Activated T-helper 9 cell treated with anti-CD3 and anti-CD28 coated beads, Interleukin-2, amount 50 U/mL, for 16 hours (primary cell): ENCODE measurements around the gene TLN1.

ENCODE experiments used
- DNase-seq: peaks from one replicate; pipeline ENCODE4 v3.0.0-alpha.2; 2020; ENCODE audit warnings: low read depth

The TLN1 gene

DNA sequence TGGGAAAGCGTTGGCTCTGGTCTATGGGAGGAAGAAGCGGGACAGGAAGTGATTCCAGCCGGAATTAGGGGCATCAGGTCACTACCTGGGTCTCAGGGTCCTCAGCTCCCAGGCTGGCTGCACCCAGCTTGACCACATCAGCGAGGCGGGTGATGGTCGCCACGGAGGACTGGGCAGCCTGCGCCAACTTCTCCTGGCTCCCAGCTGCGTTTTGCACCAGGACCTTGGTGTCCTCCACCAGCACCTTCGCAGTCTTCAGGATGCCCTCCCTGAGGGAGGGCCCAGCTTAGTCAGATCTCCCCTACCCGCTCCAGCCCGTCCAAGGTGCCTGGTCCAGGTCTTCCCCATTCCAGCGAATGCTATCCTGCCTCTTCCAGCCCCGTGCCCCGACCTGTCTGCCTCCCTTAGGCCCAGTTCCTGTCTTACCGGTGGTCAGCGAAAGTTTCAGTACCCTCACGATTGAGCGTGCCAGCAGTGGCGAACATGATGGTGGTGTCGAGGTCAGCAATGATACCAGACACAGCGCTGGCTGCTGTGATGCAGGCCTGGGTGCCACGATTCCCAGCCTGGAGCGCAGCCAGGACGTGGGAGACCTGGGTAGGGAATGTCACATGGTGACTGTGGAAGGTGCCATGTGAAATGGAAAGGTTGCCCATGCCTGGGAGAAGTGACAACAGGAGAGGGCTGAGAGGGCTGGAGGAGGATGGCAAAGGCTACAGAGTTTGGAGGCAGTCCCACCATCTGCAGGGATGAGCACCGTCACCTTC lies 27.9 kb downstream of the TLN1 start:
- no peak for DNase-seq

DNA sequence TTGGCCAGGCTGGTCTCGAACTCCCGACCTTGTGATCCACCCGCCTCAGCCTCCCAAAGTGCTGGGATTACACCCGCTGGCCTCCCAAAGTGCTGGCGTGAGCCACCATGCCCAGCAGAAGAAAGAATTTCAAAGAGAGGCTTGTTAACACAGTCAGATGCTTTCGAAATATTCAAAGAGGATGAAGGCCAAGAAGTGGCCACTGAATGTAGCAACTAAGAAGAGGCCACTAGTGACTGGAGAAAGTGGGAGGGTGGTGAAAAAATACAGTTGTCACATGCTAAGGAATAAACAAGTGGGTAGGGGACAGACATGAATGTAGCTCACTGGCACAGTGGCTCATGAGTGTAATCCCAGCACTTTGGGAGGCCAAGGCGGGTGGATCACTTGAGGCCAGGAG lies 29.3 kb downstream of the TLN1 start:
- DNase-seq: no peak

DNA sequence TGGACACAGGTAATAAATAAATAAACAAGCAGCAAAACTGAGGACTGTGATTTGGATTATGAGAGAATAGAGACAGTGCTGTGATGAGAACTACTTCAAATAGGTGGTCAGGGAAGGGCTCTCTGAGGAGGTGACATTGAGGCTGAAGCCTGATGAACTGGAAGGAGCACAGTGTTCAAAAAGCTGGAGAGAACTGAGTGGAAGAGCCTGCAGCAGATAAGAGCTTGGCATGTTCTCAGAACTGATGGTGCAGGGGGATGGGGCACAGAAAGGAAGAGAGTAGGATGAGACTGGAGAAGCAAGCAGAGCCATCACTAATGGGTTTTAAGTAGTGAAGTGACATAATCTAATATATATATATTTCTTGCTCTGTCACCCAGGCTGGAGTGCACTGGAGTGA lies 31.1 kb downstream of the TLN1 start:
- no peak for DNase-seq

DNA sequence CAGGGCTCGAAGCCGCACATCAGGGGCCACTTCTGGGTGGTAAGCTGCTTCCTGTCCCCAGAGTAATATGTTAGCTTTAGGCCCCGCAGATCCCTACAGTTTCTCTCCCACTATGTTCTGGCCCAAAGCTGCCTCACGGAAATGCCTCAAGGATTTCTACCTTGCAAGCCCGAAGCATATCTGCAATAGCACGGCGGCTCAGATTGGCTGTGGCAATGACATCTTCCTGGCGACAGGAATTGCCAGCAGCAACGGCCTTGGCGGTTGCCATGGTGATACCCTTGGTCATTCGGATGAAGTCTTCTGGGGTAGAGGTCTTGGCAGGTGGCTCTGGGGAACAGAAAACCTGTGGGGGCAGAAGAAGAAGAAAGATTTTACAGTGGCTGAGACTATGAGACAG lies 32.0 kb downstream of the TLN1 start:
- no peak for DNase-seq

DNA sequence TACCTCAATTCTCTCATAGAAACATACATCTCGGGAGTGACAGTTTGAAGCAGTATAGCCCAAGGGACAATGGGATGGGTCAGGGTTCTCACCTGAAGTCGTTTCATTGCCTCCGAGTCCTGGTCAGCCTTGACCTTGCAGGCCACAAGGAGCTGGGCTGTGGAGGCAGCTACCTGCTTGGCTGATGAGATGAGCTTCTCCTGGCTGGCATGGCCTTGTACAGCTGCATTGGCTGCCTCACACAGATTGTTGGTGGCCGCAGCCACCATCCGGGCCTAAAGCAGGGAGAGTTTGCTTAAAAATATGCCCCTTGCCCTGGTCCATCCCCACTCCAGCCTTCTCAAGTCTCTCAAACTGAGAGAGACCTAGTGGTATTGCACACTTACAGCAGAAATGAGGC lies 33.8 kb downstream of the TLN1 start:
- DNase-seq: no peak

DNA sequence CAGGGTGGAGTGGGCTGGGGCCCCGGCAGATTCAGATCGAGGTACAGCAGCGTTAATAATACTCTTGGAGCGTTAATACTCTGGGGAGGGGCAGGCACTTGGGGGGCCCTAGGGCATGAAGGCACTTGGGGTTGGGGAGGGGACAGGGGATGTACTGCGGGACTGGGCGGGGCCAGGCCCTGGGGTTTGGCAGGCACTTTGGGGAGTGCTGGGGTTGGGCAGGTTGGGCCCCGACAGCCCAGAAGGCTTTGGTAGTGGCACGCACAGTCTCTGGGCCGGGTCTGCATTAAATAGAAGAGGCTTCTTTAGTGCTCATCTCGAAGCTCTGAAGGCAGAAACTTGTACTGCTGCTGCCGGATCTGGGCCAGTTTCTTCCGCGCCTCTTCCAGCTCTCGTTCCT lies 34.5 kb downstream of the TLN1 start:
- DNase-seq: no peak

DNA sequence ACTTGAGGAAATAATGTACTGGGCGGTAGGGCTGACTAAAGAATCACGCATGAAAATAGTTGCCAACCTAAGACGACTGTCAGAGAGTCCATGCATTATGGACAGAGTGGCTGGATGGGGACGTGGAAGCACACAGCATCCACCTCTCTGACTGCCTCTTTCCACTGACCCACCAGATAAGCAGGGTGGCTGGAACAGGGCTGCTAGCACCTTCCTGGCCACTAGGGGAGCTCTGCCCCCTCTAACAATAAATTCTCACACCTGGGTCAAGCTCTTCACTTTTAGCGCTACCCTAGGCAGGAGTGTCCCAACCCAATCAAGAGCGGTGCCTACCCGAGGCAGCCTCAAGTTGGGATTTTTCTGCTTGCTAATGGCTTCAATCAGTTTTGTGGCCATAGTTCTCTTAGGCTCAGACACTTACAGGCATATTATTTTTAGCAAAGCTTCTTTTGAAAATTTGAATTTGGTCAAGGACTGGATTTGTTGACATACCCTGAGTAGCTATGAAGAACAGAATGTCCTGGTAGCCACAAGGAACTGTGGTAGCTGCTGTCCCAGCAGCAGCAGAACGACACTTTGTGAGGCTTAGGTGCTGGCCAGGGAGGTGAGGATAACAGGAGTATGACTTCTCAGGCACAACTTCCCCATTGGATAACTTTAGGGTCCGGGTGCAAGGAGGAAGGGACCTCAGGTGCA lies 35.3 kb downstream of the TLN1 start:
- DNase-seq: peak; percentile 44

DNA sequence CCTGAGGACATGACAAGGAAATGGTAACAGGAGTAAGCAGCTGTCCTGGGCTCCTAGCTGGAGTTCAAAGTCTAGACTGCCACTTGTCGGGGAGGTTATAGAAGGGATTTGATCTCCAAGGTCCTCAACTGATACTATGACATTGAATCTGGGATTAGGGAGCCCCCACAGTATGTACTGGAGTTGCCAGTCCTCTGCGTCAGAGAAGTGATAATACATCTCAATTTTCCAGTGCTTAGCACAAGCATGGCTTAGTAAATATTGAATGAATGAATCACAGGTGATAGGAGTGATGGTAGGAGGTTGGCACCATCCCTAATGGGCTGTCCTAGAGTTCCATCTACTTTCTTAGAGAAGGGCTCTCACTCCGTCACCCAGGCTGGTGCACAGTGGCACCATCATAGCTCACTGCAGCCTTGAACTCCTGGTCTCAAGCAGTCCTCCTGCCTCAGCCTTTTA lies 36.0 kb downstream of the TLN1 start:
- DNase-seq: no peak

DNA sequence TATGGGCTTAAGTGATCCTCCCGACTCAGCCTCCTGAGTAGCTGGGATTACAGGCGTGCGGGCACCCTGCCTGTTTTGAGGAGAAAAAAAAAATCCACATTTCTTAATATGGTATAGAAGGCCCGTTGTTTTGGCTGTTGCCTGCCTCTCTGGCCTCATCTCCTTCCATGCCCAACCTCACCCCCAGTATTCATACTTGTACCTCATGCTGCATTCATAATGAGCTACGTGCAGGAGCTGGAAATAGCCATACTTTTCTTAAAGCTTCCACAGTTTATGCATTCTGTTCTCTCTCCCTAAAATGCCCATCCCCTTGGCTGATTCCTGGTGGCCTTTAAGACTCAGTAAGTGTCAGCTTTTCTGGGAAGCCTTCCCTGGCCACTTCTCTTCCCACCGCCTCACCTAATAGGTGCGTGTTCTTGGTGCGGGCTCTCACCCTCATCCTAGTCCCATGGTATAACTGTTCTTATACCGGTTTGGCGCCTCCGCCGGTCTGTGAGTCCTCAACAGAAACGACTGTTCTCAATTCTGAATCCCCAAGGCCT lies 40.2 kb downstream of the TLN1 start:
- DNase-seq: no peak

DNA sequence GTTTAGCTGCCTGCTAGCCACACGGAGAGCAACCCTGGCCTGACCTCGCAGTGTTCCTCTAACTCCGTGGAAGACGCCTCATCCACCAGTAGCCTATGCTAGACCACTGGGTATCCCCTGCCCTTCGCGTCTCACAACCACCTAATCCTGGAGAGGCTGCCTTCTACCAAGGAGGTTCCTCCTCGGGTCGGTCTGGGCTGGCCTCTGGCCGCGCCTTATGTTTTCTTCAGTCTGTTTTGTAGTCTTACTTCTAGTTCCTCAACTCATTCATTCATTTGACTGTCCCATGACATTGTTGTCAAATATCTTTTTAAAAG lies 40.7 kb downstream of the TLN1 start:
- DNase-seq: no peak

DNA sequence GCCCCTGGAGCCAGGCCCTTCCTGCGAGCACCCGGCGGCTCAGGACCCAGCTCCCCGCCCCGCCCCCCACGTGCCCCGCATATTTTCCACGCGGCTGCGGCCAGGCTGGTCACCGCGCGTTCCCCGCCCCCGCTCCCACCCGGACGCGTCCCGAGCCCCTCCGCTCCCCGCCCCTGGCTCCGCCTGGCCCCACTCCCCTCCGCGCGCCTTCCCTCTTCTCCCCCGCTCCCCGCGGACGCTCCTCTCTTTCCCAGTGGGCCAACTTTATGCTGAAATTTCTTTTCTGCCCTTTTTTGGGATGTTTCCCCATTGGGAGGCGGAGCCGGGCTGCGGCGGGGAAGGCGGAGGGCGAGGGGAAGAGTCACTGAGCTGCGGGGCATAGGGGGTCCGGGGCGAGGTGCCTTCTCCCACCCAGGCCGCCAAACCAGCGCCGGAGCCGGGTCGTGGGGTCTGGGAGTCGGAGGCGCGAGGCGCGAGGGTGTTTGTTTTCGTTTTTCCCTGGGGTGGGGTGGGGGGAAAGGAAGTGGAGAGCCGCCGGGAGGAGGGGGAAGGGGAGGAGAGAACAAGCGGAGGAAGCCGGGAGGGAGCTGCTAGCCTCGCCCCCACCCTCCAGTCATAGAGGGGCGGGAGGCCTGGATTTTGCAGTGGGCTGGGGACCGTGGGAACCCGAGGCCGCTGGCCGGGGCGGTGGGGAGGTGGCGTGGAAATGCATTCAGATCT lies 41.2 kb downstream of the TLN1 start:
- DNase-seq: peak; percentile 15

DNA sequence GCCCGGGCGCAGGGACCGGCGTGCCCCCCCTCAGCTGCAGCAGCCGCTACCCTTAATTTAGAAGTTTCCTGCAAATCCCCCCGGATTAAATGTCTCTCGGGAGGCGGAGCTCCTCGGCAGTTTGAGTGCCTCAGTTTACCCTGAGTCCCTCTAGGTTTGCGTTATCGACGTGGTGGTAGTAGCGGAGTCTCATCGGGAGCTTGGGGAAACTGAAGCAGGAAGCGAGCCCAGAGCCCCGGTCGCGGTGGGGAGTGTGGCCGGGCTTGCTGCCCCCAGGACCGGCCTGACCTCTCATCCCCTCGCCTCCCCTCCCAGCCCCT lies 41.7 kb downstream of the TLN1 start:
- DNase-seq: no peak

DNA sequence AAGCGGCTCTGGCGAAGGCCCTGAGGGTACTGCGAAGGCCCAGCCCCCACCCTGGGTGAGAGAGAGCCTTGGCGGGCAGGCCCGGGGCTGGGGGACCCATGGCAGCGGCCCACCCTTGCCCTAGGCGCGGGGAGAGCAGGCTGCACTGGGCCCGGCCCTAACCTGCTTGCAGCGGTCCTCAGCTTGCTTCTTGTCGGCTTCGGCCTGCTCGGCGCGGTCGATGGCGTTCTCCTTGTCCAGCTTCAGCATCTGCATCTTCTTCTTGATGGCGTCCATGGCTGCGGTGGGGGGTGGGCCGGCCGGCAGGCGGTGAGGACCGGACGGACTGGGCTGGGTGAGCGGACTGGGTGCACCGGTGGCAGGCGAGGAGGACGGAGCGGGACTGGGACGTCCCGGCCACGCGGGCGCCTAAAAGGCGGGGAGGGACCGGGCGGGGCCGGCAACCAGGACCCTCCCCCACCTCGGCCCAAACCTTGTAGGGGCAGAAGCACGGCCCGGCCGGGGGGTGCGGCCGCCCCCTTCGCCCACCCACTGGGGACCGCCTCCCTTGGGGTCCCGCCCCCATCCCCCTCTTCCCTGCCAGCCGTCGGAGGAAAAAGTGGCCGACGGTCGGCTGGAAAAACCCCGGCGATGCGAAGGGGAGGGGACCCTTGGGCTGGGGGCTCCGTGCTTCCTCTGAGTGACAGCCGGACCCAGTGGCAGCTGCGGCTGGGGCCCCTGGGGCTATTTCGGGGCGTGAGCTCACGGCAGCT lies 42.3 kb downstream of the TLN1 start, which contains the start of gene TPM2:
TPM2 (minus strand) TSS at position 384 of the 752 bp plus-strand sequence; CDS start at position 276, 108 bp downstream.
- no peak for DNase-seq

DNA sequence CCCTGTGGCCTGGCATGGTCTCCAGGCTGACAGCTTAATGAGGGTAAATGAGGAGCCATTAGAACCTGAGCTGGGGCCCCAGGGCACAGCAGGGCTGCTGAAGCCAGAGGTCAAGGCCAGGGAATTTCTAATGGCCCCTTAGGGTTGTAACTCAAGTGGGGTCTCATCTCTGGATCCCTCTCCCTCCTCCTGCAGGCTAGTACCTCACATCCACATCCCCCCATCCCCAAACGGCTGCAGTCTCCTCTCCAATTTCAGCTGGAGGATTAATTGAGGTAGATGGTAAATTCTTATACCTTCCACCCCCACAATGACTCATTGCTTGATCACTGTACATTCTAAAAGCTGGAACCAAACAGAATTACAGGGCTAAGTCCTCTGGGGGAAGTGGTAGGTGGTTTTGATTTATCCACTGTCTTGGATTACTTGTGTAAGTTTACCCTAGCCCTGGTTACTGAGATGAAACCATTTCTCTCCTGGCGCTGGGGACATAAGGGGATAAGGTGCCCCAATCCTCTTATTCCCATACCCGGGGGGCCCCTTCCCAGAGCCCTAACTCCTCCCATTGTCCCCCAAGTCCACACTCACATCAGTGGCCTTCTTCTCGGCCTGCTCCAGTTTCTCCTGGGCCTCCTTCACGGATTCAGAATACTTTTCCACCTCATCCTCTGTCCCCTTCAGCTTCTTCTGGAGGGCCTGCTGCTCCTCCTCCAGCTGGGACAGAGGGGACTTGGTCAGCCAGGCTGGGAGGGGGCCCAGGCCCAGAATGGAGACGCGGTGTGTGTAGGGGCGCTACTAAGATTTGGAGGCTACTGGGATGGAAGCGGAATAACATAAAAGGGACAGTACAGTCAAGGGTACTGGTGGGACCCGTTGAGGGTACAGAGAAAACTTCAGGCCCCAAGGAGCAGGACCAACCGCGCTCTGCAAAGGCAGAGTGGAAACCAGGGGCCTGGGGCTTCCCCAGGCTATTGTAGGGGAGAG lies 43.1 kb downstream of the TLN1 start:
- DNase-seq: no peak

DNA sequence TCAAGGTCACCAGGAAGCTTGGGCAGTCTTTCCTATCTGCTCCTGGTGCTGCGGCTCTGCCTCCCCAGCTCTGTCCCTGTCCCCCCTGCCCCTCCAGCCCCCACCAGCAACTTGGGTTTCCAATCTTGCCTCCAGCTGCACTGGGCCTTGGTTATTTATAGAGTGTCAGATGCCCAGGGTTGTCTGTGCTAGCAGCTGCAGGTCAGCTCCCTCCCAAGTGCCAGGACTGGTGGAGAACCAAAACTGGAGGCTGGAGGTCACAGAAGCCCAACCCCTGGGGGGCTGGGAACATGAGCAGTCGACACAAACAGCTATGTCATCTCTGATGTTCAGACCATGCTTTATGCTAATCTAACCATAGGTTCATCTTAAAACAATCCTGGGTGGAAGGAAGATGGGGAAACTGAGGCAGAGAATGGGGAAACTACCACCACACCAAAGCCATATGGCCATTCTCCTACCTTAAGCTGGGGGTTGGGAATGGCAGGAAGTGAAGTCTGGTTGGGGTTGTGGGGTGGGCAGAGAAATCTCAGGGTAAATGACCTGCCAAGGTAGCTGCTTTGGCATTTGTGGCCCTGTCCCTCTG lies 43.9 kb downstream of the TLN1 start:
- DNase-seq: no peak

DNA sequence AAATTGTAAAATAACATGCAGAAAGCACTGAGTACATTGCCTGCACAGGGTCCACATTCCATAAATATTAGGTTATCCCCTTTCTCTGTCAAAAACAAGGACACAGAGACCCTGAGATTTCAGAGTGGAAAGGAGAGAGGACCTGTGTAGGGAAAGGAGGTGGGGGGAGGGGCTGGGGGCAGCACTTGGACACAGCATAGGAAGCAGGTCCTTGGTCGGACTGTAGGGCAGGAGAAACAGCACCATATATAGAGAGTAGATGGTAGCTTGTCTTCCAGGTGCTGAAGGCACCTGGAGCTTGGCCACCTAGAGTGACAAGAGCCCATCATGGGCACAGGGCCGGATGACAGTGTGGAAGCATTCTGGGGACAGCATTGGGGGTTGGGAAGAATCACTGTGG lies 44.7 kb downstream of the TLN1 start:
- no peak for DNase-seq

DNA sequence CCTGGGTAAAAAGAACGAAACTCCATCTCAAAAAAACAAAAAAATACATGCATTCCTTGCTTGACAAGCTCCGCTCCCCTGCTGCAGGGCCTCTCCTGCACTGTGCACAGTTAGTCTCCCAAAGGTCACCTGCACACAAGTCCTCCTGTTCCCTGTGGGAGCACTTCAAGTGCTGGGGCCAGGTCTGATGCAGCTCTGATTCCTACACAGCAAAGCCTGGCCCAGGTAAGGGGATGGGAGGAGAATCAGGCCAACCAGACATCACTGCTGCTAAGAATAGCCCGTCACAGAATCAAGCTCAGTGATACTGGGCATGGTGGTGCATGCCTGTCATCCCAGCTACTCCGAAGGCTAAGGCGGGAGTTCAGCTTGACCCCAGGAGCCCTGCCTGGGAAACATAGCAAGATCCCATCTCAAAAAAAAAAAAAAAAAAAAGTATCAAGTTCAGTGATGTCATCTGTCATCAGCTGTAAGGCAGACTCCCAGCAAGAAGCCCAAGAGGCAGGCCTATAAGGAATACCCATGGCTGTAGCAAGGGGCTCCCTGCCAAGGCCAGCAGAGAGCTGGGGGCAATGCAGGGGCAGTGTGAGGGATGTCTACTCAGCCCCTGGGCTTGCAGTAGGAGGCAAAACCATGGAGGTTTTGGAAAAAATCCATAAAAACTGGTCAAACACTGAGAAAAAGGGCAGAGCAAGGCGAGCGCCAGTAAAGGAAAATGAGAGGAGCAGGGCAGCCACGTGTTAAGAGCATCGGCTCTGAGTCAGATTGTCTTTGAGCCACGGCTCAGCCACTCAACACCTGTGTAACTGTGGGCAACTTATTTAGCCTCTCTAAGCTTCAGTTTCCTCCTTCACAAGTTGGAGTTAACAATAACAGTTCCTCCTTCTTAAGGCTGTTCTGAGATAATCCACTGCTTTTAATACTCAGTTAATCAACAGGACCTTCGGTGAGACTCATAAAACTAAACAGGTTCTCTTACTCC lies 45.5 kb downstream of the TLN1 start:
- DNase-seq: no peak

DNA sequence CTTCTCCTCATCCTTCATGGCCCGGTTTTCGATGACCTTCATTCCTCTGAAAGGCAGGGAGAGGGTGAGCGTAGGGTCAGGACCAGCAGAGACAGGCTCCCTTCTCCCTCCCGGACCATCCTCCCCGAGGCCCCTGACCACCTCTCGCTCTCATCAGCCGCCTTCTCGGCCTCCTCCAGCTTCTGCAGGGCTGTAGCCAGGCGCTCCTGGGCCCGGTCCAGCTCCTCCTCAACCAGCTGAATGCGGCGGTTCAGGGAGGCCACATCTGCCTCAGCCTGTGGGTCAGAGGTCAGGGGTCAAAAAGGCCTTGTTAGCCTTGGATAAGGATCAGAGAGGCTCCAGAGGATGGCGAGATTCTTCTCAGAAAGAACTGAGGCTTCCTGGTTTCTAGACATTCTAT lies 46.5 kb downstream of the TLN1 start:
- no peak for DNase-seq

DNA sequence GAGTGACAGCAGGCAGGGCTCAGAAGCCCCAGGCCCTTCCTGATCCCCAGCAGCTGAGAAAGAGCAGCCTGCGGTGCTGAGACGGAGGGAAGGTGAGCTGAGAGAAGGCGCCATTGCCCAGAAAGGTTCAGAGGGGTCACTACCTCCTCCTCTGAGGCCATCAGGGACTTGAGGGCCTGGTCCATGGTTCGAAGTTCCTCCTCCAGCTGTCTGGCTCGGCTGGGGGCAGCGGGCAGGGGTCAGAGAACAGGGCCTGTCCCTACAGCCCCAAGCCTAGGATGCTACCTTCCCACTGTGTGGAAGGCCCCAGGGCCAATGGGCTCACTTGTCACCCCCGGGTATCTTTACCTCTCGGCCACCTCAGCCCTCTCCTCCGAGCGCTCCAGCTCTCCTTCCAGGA lies 47.1 kb downstream of the TLN1 start:
- DNase-seq: no peak
